HK-2 (cell line): Measurements from ENCODE around the gene GRIK2.

Source experiments
- DNase-seq: peaks from one replicate; pipeline ENCODE4 v3.0.0-alpha.2; 2018; ENCODE audit not compliant: unreplicated experiment

Gene GRIK2

DNA sequence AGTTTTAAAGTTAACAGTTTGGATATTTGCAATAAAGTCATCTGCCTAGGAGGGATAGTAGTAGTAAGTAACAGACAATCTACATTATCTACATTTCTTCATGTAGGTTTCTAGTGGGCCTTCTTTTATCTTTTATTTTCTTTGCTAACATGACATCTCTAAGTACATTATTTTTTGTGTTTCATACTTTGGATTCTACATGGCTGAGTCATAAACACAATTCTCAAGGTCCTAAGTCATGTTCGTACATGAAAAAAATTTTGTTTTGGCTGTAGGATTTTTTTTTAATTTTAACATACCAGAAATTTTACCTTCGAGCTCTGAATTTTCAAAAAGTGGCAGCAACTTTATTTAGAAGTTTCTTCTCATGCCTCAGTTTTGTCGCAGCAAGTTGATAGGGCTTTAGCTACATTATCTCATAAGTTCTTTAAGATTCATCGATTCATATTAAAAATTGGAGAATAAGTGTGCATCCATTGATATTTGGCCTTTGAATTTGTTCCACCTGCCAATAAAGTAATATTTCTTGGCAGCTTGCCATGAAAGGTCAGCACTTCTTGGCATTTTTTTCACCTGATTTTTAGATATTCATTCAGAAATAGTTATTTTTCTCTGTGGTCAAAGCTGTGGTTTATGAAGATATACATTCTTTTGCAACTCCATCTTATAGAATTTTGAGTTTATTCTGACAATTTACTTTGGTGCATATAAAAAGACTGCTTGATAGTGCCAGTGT, 146.2 kb downstream of the GRIK2 start:
- DNase-seq: no peak

GRCh38 chr6:101541894-101542293, 148.4 kb downstream of the GRIK2 start:
- DNase-seq: no peak

- no peak for DNase-seq
Observed at GRCh38 chr6:101543796-101544195, 150.3 kb downstream of the GRIK2 start.

DNA sequence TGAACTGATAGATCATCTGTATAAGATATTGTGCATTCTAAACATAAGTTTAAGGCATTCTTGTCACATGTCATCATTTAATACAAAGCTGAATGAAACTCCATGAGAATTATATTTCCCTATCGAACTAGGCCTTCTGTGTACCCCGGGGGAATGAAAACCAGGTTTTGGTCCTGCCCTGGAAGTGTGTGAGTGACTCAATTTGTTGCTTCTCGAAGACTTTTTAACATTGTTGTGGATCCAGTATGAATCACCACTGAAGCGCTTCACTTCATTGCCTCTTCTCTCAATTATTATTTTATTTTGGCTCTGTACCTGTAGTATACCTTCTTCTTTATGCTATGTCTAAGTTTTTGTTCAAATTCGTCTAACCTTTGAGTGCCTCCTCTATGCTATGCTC, 150.8 kb downstream of the GRIK2 start:
- DNase-seq: no peak

- no peak for DNase-seq
Observed at GRCh38 chr6:101545191-101545590, 151.7 kb downstream of the GRIK2 start.

DNA sequence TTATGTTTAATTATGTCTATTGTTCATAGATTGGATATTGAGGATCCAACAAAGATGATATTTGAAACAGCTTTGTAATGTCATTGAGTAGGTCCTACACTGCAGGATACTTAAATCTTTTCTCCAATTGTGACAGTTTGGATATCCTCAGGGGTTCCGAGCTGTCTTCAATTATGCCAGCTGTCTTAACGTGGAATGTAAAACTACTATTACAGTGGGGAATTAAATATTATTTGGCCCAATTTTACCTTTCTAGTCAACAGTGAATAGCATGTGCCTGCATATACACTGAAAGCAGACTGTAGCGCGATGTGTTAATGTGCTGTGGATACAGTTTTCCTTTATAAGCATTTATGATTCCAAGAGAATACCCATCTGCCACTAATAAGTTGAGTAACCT, 156.9 kb downstream of the GRIK2 start:
- DNase-seq: no peak

DNA sequence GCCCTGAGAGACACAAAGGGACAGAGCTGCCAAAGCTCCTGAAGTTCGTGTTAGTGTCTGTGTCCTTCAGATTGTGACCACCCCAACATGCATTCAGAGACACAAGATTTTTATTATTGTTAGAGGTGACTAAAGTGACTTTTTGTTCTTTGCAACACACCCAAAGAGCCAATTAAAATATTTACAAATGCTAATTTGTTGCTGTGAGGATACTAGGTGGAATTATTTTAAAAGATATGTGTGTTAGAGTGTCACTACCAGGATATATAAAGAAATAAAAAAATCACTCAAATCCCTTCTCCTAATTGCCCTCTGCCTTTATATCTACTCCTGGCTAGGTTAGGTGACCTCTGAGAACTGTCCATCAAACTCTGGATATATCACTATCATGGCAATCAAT, 160.7 kb downstream of the GRIK2 start:
- DNase-seq: no peak

DNA sequence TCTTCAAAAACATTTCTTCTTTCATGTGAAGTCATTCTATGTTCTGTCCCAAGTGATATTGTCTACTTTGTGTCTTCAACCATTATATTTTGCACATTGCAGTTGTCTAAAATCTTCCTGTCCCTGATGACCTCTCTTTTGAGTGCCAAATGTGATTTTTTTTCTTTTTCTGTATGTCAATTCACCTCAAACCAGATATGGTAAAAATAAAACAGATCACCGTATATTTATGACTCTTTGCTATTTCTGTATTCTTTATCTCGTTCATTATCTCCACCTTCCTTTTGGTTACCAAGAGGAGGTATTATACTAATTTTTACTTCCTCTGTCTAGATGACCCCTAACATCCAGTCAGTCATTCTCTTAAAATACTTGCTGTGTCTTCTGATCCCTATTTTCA, 165.2 kb downstream of the GRIK2 start:
- no peak for DNase-seq

- DNase-seq: no peak
Observed at GRCh38 chr6:101572627-101573026, 179.1 kb downstream of the GRIK2 start.

- no peak for DNase-seq
Observed at GRCh38 chr6:101577091-101577490, 183.6 kb downstream of the GRIK2 start.

DNA sequence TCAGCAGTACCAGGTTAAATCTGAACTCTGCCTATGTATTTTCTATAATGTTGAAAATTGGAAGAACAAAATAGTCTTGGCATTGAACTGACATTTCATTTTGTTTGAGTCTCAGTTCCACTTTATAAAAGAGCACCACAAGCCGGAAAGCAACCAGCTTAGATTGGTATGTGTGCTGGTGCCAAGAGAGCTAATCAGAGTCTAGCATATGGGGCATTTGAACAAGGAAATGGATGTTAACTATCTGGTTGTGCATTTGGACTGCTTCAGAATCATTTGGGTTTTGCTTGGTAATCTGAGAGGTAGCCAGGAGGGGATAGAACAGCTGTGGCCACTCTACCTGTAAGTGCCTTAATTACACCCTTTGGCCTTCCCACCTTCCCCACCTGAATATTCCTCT, 184.8 kb downstream of the GRIK2 start:
- no peak for DNase-seq

DNA sequence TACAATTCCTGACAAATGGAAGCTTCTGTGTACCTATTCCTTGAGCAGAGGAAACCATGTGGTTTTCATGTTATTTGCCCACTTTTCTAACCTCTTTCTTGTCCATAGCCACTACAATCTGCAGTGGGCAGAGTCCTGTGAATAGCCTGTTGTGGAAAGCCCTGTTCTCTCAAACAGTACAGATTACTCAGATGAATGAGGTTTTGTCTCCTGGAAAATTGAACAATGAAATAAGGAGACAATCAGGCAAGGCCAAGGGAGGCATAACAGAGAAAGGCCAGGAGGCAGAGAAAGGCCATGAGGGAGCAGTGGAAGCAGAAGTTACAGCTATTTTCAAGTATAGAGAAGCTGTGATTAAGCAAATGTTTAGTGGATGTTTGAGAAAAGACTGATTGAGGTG, 189.3 kb downstream of the GRIK2 start:
- no peak for DNase-seq

DNA sequence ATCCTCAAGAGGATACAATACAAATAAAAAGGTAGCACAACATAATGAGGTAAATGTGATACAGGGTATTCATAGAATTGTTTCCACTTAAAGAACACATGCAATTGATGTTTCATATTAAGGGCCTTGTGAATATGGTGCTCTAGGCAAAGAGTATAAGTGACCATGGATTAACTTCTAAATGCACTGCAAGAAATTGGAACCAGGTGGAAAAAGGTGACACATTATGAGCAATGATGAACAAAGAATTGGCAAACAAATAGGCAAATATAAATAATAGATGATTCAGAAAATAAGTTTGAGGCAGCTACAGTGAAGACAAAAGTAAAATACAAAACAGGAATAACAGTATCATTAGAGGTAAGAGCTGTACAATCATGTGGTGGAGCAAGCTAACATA, 192.0 kb downstream of the GRIK2 start:
- no peak for DNase-seq

- no peak for DNase-seq
Observed at GRCh38 chr6:101588343-101588742, 194.8 kb downstream of the GRIK2 start.

DNA sequence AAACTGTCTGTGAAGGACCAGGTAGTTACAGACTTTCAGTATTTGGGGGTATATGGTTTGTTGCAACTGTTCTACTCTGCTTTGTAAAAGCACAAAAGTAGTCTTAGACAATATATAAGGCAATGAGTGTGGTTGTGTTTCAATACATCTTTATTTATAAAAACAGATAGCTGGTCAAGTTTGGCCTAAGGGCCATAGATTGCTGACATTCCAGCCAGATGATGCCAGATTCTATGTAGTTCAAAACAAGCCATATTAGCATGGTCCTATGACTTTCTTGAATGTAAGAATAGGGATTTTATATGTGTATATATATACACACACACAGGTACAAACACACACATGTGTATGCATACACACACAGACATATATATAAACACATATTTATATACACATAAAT, 201.8 kb downstream of the GRIK2 start:
- no peak for DNase-seq

DNA sequence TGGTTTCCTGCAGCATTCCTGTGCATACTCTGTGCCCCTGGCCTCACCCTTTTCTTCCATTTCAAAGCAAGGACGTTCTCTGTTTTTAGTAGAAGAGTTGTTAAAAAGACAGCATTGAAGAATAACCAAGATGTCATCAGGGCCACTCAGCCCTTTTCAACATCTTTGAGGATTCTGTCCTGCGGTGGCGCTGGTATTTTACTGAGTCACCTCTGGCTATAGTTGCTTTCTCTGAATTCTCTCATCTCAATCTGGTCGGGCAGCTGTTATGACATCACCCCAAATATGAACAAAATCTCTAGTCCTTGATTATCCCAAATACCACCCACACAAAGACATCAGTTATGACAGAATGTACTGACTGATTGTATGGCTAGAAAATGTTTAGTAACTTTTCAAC, 204.2 kb downstream of the GRIK2 start:
- no peak for DNase-seq

DNA sequence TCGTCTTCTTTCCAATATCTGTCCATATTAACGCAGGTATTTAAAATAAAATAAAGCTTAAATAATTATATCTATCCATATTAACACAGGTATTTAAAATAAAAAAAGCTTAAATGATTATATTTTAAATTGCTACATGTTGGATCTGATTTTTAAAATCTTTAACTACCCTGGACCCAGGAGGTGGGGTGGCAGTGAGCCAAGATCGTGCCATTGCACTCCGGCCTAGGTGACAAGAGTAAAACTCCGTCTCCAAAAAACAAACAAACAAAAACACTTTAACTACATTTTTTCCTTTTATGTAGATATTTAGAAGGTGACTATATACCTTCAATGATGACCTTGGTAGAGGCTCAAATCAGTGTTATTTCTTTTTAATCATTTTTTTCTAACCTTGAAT, 211.9 kb downstream of the GRIK2 start:
- DNase-seq: no peak

DNA sequence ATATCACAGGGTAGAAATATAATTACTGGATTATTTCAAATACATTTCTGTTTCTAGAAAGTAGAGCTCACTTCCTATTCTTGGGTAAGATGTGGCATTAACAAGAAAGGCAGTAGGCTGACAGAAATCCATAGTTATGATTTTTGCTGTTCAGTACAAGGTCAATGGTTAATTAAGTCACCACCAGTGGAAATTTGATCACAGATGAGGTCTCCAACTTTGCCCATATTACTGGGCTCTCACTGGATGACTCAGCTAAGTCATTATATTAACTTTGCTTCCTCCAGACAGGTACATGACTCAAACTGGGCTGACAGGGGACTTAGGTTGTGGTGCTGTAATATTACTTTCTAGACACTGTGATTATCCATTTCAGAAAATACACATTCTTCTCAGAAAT, 212.4 kb downstream of the GRIK2 start:
- peak; percentile 2 for DNase-seq

DNA sequence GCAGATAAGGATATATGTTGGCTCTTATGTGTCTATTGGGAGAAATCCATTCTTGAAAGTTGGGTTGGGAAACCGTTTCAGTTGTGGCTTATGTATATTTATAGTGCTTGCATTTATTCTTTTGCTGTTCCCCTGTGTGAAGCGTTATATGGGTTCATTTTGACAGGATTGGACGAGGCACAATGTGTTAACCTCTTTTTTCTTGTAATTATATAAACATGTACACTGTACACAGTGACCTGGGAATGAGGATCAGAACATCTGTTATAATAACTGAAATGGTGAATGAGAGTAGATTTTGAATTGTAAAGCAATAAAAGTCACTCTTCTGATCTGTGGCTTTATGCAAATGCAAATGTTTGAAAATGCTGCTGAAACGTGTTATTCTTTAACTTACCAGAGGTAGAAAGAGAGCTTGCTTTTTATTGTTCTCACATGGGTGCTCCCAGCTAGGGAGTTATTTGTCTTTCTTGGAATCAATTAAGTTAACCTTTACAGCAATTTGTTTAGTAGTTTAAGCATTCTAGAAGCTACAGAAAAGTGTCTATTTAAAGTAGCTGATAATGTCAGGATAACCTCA, 213.7 kb downstream of the GRIK2 start:
- no peak for DNase-seq

DNA sequence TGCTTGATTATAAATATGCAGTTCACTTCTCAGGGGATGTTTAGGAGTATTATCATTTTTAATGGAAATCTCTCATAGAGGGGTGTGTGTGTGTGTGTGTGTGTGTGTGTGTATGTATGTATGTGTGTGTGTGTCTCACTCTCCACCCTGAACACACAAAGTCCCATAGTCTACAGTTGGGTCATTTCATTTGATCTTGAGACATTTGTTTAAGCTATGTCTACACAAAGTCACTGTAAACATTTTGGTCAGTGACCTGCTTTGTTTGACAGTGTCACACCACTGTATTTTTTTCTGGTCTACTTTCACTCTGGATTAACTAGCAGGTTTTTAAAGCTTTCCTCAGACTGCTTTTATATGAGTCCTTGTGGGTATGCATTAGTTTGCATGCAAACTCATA, 215.2 kb downstream of the GRIK2 start:
- DNase-seq: no peak

DNA sequence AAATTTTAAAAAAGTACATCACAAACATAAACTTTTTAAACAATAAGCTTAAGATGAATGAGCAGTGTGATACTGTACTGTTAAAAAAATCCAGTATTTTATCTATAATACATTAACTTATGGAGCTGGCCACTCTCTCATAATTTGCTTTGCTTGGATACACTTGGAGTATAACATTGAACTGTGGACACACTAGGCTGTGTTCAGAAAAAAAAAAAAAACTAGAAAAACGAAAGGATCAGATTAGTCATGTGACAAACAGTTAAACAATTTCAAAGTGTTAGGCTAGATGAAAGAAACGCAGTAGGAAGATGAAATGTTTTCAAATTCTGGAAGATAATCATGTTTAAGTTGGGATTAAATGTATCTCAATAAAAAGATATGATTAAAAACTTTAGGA, 220.0 kb downstream of the GRIK2 start:
- DNase-seq: no peak

- no peak for DNase-seq
Observed at GRCh38 chr6:101614774-101615173, 221.3 kb downstream of the GRIK2 start.

DNA sequence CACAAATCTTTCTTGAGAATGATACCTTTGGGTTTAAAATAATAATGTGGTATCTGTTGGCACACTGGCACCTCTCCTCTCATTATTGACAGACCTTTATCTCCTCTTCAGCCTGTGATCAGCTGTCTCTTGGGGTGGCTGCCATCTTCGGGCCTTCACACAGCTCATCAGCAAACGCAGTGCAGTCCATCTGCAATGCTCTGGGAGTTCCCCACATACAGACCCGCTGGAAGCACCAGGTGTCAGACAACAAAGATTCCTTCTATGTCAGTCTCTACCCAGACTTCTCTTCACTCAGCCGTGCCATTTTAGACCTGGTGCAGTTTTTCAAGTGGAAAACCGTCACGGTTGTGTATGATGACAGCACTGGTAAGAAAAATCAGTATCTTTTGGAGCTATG, 232.8 kb downstream of the GRIK2 start:
- no peak for DNase-seq

- no peak for DNase-seq
Observed at GRCh38 chr6:101630941-101631340, 237.4 kb downstream of the GRIK2 start.
